IPS DF 4.7 (cell line): ENCODE measurements around the gene SREBF1.

Experiments used
- DNase-seq: peaks from one replicate; pipeline ENCODE4 v3.0.0-alpha.2; 2013; ENCODE audit warnings: low spot score; ENCODE audit errors: extremely low read depth

Gene SREBF1

DNA sequence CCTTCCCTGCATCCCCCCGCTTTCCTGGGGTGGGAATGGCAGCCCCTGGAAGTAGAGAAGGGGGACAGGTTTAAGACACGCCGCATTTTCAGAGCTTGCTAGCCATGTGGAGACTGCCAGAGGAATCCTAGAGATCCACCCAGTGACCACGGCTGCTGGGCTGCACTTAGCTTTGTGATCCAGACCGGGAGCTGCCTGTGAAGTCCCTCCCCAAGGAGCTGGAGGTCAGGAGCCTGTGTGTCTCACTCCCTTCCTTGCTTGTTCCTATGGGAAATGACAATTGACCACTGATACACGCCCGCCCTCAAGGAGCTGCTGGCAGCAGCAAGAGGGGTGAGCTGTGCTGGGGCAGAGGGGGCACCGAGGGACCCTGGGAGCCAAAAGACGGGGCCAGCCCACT is 73.7 kb downstream of the SREBF1 start:
- no peak for DNase-seq

DNA sequence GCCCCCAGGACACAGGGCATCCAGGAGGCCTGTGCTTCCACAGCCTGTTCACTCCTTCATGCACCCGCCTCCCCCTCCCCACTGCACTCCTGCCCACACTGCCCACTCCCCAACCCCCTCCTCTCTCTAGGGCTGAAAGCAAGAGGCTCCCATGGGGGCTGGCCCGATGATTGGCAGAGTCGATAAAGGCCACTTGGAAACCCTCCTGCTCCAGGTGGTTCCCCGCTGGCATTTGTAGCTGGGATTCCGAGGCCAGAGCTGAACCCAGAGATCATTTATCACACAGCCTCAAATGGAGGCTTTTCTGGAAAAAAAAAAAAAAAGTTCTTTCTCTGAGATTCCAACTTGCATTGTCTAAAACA is 74.1 kb downstream of the SREBF1 start:
- DNase-seq, result no peak
